NCI-H446 (cell line): ENCODE measurements around the gene SLC12A3.

Experiments used
- DNase-seq, 2 experiments: peaks; one replicate each; lab custom pipeline; 2025; lab: John Stamatoyannopoulos, UW

SLC12A3 gene

GRCh38 chr16:56847173-56847910 is 17.7 kb upstream of the SLC12A3 start:
- no peak for DNase-seq

- DNase-seq = no peak
Measured at GRCh38 chr16:56848029-56848936, 16.7 kb upstream of the SLC12A3 start.

- peak; percentile 2 to 50 for DNase-seq
Measured at GRCh38 chr16:56848955-56849689, 15.9 kb upstream of the SLC12A3 start.

- DNase-seq = no peak
Measured at GRCh38 chr16:56849690-56850680, 15.0 kb upstream of the SLC12A3 start.

- no peak for DNase-seq
Measured at GRCh38 chr16:56851671-56852400, 13.2 kb upstream of the SLC12A3 start.

GRCh38 chr16:56852401-56852730 is 12.6 kb upstream of the SLC12A3 start:
- no peak for DNase-seq

- no peak for DNase-seq
Measured at GRCh38 chr16:56852968-56853367, 12.0 kb upstream of the SLC12A3 start.

- no peak for DNase-seq
Measured at GRCh38 chr16:56855201-56855600, 9.8 kb upstream of the SLC12A3 start.

- no peak for DNase-seq
Measured at GRCh38 chr16:56855946-56856345, 9.1 kb upstream of the SLC12A3 start.

- no peak for DNase-seq
Measured at GRCh38 chr16:56856876-56857447, 8.0 kb upstream of the SLC12A3 start.

- DNase-seq = no peak
Measured at GRCh38 chr16:56858374-56858773, 6.6 kb upstream of the SLC12A3 start.

- DNase-seq = no peak
Measured at GRCh38 chr16:56859636-56860035, 5.4 kb upstream of the SLC12A3 start.

GRCh38 chr16:56860226-56861020 is 4.6 kb upstream of the SLC12A3 start:
- DNase-seq = no peak

- DNase-seq = no peak
Measured at GRCh38 chr16:56861092-56861610, 3.9 kb upstream of the SLC12A3 start.

- DNase-seq = no peak
Measured at GRCh38 chr16:56861756-56862155, 3.3 kb upstream of the SLC12A3 start.

- no peak for DNase-seq
Measured at GRCh38 chr16:56862776-56863175, 2.2 kb upstream of the SLC12A3 start.

GRCh38 chr16:56865394-56866062 is 521 bp downstream of the SLC12A3 start:
- no peak for DNase-seq

GRCh38 chr16:56866955-56867830 is 2.2 kb downstream of the SLC12A3 start:
- DNase-seq = peak; percentile 17 to 43
